ENCODE results near the gene CDK5R2.

The CDK5R2 gene

GRCh38 chr2:218986148-218986761 lies 26.8 kb downstream of the CDK5R2 start:
- Histone ChIP-seq H3K18ac (ENCODE audit: low read length) (no peak overlapping the region), H4K8ac (ENCODE audit: low read depth, low read length) (no peak overlapping the region), H3K4me1 (ENCODE audit: control insufficient read depth in 1 of 2, insufficient read depth in 2 of 2, low read length in 2 of 2) (peaks cover 0 to 2% of the 10 kb centered on the region in 2 experiments), H4K91ac (ENCODE audit: low read depth, low read length) (no peak overlapping the region), H3K9ac (ENCODE audit: low read length) (no peak overlapping the region), H3K27ac (ENCODE audit: low read depth, low read length) (no peak overlapping the region), H3K23ac (ENCODE audit: low read length) (no peak overlapping the region), H2BK12ac (ENCODE audit: low read length) (no peak overlapping the region), H3K14ac (ENCODE audit: low read length) (no peak overlapping the region), H2BK5ac (ENCODE audit: low read depth, low read length, poor library complexity) (no peak overlapping the region), H3K4me3 (ENCODE audit: low read depth, low read length) (no peak overlapping the region), H3K36me3 (ENCODE audit: control insufficient read depth in 1 of 2, insufficient read depth in 2 of 2, low read length in 2 of 2) (no peaks in the 10 kb centered on the region), H2BK120ac (ENCODE audit: insufficient read depth, low read length, poor library complexity) (no peak overlapping the region), H3K27me3 (ENCODE audit: insufficient read depth, low read length) (peaks cover 92% of the 10 kb centered on the region), H2AFZ (ENCODE audit: insufficient read depth, low read length, poor library complexity) (no peak overlapping the region), H3K79me2 (ENCODE audit: control insufficient read depth, insufficient read depth, low read length, poor library complexity) (no peaks in the 10 kb centered on the region), H4K12ac (ENCODE audit: low read depth, low read length) (no peak overlapping the region), H3K9me3 (ENCODE audit: insufficient read depth, low read depth, low read length) (peaks cover 7% of the 10 kb centered on the region), H3K4ac (ENCODE audit: low read depth, low read length) (no peak overlapping the region), H3K79me1 (ENCODE audit: low read length) (no peaks in the 10 kb centered on the region), H2AK5ac (ENCODE audit: low read length) (no peak overlapping the region), H3K4me2 (ENCODE audit: low read length) (no peak overlapping the region)
- DNase-seq = no peak
- no CpG with 5 or more reads among the region's 4 CpGs for WGBS (ENCODE audit: extremely low coverage, insufficient coverage, insufficient read length)

DNA sequence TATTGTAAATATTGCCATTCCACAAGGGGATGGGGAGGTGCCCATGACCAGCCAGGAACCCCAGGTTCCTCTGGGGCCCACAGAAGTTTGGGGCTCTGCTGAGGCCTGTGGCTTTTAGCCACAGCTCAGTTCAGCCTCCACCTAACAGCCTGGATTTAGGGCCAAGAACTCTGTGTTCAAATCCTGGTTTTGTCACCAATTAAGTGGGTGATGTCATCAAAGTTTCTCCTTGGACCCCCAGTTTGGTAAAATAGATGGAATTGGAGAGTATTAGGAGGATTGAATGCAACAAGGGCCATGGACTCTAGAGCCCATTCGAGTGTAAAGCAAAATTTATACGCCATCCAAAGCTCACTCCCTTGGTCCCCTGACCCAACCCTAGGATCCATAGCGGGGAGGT lies 28.7 kb downstream of the CDK5R2 start:
- Histone ChIP-seq H3K79me1 (ENCODE audit: low read length) (no peaks in the 10 kb centered on the region), H3K36me3 (ENCODE audit: control insufficient read depth in 1 of 2, insufficient read depth in 2 of 2, low read length in 2 of 2) (no peaks in the 10 kb centered on the region), H2BK12ac (ENCODE audit: low read length) (no peak overlapping the region), H3K4me2 (ENCODE audit: low read length) (no peak overlapping the region), H4K91ac (ENCODE audit: low read depth, low read length) (no peak overlapping the region), H3K18ac (ENCODE audit: low read length) (no peak overlapping the region), H2AFZ (ENCODE audit: insufficient read depth, low read length, poor library complexity) (no peak overlapping the region), H3K23ac (ENCODE audit: low read length) (no peak overlapping the region), H3K27ac (ENCODE audit: low read depth, low read length) (no peak overlapping the region), H3K4me1 (ENCODE audit: control insufficient read depth in 1 of 2, insufficient read depth in 2 of 2, low read length in 2 of 2) (peaks cover under 1% of the 10 kb centered on the region in 2 experiments), H3K4me3 (ENCODE audit: low read depth, low read length) (no peak overlapping the region), H3K9ac (ENCODE audit: low read length) (no peak overlapping the region), H3K27me3 (ENCODE audit: insufficient read depth, low read length) (peaks cover 92% of the 10 kb centered on the region), H3K4ac (ENCODE audit: low read depth, low read length) (no peak overlapping the region), H2AK5ac (ENCODE audit: low read length) (no peak overlapping the region), H3K14ac (ENCODE audit: low read length) (no peak overlapping the region), H2BK5ac (ENCODE audit: low read depth, low read length, poor library complexity) (no peak overlapping the region), H2BK120ac (ENCODE audit: insufficient read depth, low read length, poor library complexity) (no peak overlapping the region), H3K79me2 (ENCODE audit: control insufficient read depth, insufficient read depth, low read length, poor library complexity) (no peaks in the 10 kb centered on the region), H4K8ac (ENCODE audit: low read depth, low read length) (no peak overlapping the region), H3K9me3 (ENCODE audit: insufficient read depth, low read depth, low read length) (peaks cover 14% of the 10 kb centered on the region), H4K12ac (ENCODE audit: low read depth, low read length) (no peak overlapping the region)
- no peak for DNase-seq
- no CpG with 5 or more reads among the region's 3 CpGs for WGBS (ENCODE audit: extremely low coverage, insufficient coverage, insufficient read length)

DNA sequence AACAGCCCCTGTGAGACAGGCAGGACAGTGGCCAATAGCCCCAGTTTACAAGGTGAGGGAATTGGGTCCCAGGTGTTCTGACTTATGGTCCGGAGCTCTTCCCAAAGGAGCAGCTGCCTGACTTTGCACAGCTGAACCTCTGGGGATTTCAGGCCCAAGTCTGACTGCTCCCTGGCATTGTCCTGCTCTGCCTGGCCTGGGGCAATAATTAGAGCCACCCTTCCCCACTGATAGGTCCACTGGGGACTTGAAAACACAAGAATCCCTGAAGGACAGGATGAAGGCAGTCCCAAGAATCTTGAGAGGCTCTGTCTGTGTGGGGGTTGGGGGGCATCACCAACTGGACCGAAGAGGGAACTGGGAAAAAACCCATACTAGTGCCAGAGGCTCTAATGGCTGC lies 29.2 kb downstream of the CDK5R2 start:
- Histone ChIP-seq H4K8ac (ENCODE audit: low read depth, low read length) (no peak overlapping the region), H4K91ac (ENCODE audit: low read depth, low read length) (no peak overlapping the region), H2BK120ac (ENCODE audit: insufficient read depth, low read length, poor library complexity) (no peak overlapping the region), H3K14ac (ENCODE audit: low read length) (no peak overlapping the region), H3K4ac (ENCODE audit: low read depth, low read length) (no peak overlapping the region), H3K9ac (ENCODE audit: low read length) (no peak overlapping the region), H3K23ac (ENCODE audit: low read length) (no peak overlapping the region), H3K4me2 (ENCODE audit: low read length) (no peak overlapping the region), H3K36me3 (ENCODE audit: control insufficient read depth in 1 of 2, insufficient read depth in 2 of 2, low read length in 2 of 2) (no peaks in the 10 kb centered on the region), H3K18ac (ENCODE audit: low read length) (no peak overlapping the region), H3K79me2 (ENCODE audit: control insufficient read depth, insufficient read depth, low read length, poor library complexity) (no peaks in the 10 kb centered on the region), H2BK12ac (ENCODE audit: low read length) (no peak overlapping the region), H2BK5ac (ENCODE audit: low read depth, low read length, poor library complexity) (no peak overlapping the region), H2AFZ (ENCODE audit: insufficient read depth, low read length, poor library complexity) (no peak overlapping the region), H3K27me3 (ENCODE audit: insufficient read depth, low read length) (peaks cover 92% of the 10 kb centered on the region), H4K12ac (ENCODE audit: low read depth, low read length) (no peak overlapping the region), H3K79me1 (ENCODE audit: low read length) (no peaks in the 10 kb centered on the region), H2AK5ac (ENCODE audit: low read length) (no peak overlapping the region), H3K27ac (ENCODE audit: low read depth, low read length) (no peak overlapping the region), H3K9me3 (ENCODE audit: insufficient read depth, low read depth, low read length) (peaks cover 15% of the 10 kb centered on the region), H3K4me1 (ENCODE audit: control insufficient read depth in 1 of 2, insufficient read depth in 2 of 2, low read length in 2 of 2) (peaks cover 5 to 6% of the 10 kb centered on the region in 2 experiments), H3K4me3 (ENCODE audit: low read depth, low read length) (no peak overlapping the region)
- no CpG with 5 or more reads among the region's 2 CpGs for WGBS (ENCODE audit: extremely low coverage, insufficient coverage, insufficient read length)
- DNase-seq = no peak

DNA sequence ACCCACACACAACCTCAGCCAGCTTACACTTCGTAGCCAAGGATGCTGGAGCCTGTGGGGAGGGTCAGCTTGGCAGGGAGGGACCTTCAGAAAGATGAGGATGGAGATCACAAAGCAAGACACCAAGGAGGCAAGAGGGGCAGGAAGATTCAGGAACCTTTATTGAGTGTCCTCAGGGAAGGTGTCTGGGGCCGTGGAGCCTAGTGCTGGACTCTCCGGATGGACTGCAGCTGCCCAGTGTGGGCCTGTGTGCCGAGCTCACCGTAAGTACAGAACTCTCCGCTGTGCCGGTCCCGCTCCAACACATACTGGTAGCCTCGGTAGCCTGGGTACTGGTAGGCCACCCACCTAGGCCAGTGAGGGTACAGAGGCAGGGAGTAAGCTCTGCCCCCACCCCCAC lies 30.6 kb downstream of the CDK5R2 start:
- Histone ChIP-seq H3K4me3 (ENCODE audit: low read depth, low read length) (no peak overlapping the region), H2AK5ac (ENCODE audit: low read length) (no peak overlapping the region), H2BK120ac (ENCODE audit: insufficient read depth, low read length, poor library complexity) (no peak overlapping the region), H3K79me2 (ENCODE audit: control insufficient read depth, insufficient read depth, low read length, poor library complexity) (no peaks in the 10 kb centered on the region), H3K18ac (ENCODE audit: low read length) (no peak overlapping the region), H3K23ac (ENCODE audit: low read length) (no peak overlapping the region), H3K4me1 (ENCODE audit: control insufficient read depth in 1 of 2, insufficient read depth in 2 of 2, low read length in 2 of 2) (peaks cover 7 to 11% of the 10 kb centered on the region in 2 experiments), H4K12ac (ENCODE audit: low read depth, low read length) (no peak overlapping the region), H2AFZ (ENCODE audit: insufficient read depth, low read length, poor library complexity) (no peak overlapping the region), H2BK12ac (ENCODE audit: low read length) (no peak overlapping the region), H4K91ac (ENCODE audit: low read depth, low read length) (no peak overlapping the region), H3K4me2 (ENCODE audit: low read length) (no peak overlapping the region), H3K27me3 (ENCODE audit: insufficient read depth, low read length) (peaks cover 91% of the 10 kb centered on the region), H2BK5ac (ENCODE audit: low read depth, low read length, poor library complexity) (no peak overlapping the region), H3K79me1 (ENCODE audit: low read length) (no peaks in the 10 kb centered on the region), H3K4ac (ENCODE audit: low read depth, low read length) (no peak overlapping the region), H3K14ac (ENCODE audit: low read length) (no peak overlapping the region), H3K9ac (ENCODE audit: low read length) (no peak overlapping the region), H3K9me3 (ENCODE audit: insufficient read depth, low read depth, low read length) (peaks cover 17% of the 10 kb centered on the region), H3K27ac (ENCODE audit: low read depth, low read length) (no peak overlapping the region), H3K36me3 (ENCODE audit: control insufficient read depth in 1 of 2, insufficient read depth in 2 of 2, low read length in 2 of 2) (no peaks in the 10 kb centered on the region), H4K8ac (ENCODE audit: low read depth, low read length) (no peak overlapping the region)
- WGBS (ENCODE audit: extremely low coverage, insufficient coverage, insufficient read length) = no CpG with 5 or more reads among the region's 9 CpGs
- no peak for DNase-seq
